H54 (cell line): ENCODE measurements around the gene RASA3.
"Not testable (repeated sequence)": the region's sequence is repeated elsewhere in the genome, so short reads cannot be mapped to it uniquely, and the experiment has no call there.

Source experiments
- DNase-seq: peaks from one replicate; pipeline ENCODE4 v3.0.0; 2011; ENCODE audit warnings: low spot score, mixed read lengths; ENCODE audit not compliant: insufficient read length
- FAIRE-seq: peaks from 3 replicates; lab custom pipeline; 2011; peaks lifted over from hg19 to GRCh38; lab: Jason Lieb, UNC
- POLR2A ChIP-seq: IDR thresholded peaks from 2 replicates; pipeline ENCODE4 v1.6.1; 2011; ENCODE audit warnings: low read depth, mild to moderate bottlenecking, low read length

Gene RASA3

GRCh38 chr13:114079601-114080536 lies 52.6 kb downstream of the RASA3 start:
- DNase-seq (no peak), FAIRE-seq (no peak)

GRCh38 chr13:114078461-114079451 lies 53.7 kb downstream of the RASA3 start:
- FAIRE-seq (no peak), DNase-seq (no peak)
- no peak for TF ChIP-seq POLR2A

More at GRCh38 chr13:114079601-114080536, 52.6 kb downstream of the RASA3 start:
- no peak for TF ChIP-seq POLR2A

- DNase-seq (no peak), FAIRE-seq (no peak)
- TF ChIP-seq POLR2A, result no peak
Observed at GRCh38 chr13:114077933-114078325, 54.5 kb downstream of the RASA3 start.

GRCh38 chr13:114077099-114077932 lies 55.1 kb downstream of the RASA3 start:
- no peak for DNase-seq
- TF ChIP-seq POLR2A, result no peak
- no peak for FAIRE-seq

GRCh38 chr13:114076329-114077090 lies 55.9 kb downstream of the RASA3 start:
- no peak for FAIRE-seq
- no peak for DNase-seq
- no peak for TF ChIP-seq POLR2A

- not testable (repeated sequence) for FAIRE-seq
Observed at GRCh38 chr13:114075811-114076210, 56.6 kb downstream of the RASA3 start.

GRCh38 chr13:114074671-114075315 lies 57.6 kb downstream of the RASA3 start:
- TF ChIP-seq POLR2A, result no peak
- FAIRE-seq, result no peak
- no peak for DNase-seq

More at GRCh38 chr13:114075811-114076210, 56.6 kb downstream of the RASA3 start:
- DNase-seq, result not testable (repeated sequence)

- DNase-seq (no peak), FAIRE-seq (no peak)
- no peak for TF ChIP-seq POLR2A
Observed at GRCh38 chr13:114073881-114074612, 58.4 kb downstream of the RASA3 start.

- no peak for FAIRE-seq
- DNase-seq, result no peak
- no peak for TF ChIP-seq POLR2A
Observed at GRCh38 chr13:114072421-114072820, 60.0 kb downstream of the RASA3 start.

- no peak for TF ChIP-seq POLR2A
- DNase-seq (no peak), FAIRE-seq (no peak)
Observed at GRCh38 chr13:114071991-114072390, 60.4 kb downstream of the RASA3 start.

GRCh38 chr13:114071410-114071809 lies 61.0 kb downstream of the RASA3 start:
- DNase-seq (no peak), FAIRE-seq (no peak)
- no peak for TF ChIP-seq POLR2A
